GM11168 (cell line): ENCODE results near the gene PPP1R1C.

ENCODE experiments used
- in situ Hi-C: fragments of 300-500 bp; cut with MboI; formaldehyde crosslinking; loops from one replicate; pipeline ENCODE4 v1.12.0; 2022; ENCODE audit warnings: low sequenced_read_pairs; ENCODE audit not compliant: unreplicated experiment

Gene PPP1R1C

GRCh38 chr2:181970160-181970794 is 15.4 kb upstream of the PPP1R1C start:
- in situ Hi-C loops, result loop anchor here (25.0 kb wide), 1 partner anchor 208 kb away; no protein-coding TSS in a partner anchor

DNA sequence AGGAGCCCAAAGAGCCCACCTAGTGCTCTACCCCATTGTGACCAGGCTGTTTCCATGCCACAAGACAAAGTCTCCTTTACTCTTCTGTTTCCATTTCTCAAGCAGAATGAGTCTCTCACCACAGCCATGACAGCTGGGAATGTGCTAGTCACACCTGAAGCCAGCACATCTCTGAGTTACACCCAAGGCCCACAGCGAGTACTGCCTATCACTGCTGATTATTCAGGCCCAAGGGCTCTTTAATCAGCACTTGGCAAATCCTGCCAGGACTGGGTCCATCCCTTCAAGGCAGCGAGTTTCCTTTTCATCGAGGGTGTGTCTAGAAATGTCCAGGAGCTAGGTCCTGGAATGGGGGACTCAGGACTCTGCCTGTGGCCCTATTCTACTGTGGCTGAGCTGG is 14.6 kb upstream of the PPP1R1C start:
- in situ Hi-C loops, result loop anchor here (25.0 kb wide), 1 partner anchor 209 kb away; no protein-coding TSS in a partner anchor

DNA sequence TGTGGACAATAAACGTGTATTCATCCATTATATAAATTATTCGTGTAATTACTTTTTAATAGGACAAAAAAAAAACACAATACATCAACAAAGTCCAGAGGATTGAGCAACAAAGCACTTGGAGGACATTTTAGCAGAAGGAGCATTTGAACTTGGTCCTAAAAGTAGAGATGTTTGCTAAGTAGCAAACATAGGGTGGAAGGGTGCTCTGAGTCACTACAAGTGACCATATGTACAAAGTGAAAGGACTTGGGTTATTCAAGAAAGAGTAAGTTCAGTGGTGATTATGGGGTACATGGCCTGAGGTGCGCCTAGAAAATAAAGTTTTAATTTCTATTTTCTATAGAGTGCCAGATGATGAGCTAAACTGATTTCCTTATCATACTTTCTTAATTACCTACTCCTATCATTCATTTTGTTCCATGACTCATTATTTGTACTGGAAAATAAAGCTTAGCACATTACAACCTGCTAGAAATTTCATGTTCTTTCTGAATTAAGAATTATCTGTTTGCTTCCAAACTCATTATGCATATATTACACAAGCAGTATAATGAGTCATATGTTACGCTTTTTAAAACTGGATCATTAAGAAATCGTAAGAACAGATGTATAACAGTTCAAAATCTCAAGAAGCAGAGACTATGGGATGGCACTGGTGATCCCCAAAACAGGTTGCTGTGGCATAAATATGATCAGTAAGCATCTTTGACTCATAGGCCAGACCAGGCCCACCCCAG is 13.1 kb upstream of the PPP1R1C start:
- in situ Hi-C loops, result loop anchor here (25.0 kb wide), 1 partner anchor 210 kb away; no protein-coding TSS in a partner anchor

DNA sequence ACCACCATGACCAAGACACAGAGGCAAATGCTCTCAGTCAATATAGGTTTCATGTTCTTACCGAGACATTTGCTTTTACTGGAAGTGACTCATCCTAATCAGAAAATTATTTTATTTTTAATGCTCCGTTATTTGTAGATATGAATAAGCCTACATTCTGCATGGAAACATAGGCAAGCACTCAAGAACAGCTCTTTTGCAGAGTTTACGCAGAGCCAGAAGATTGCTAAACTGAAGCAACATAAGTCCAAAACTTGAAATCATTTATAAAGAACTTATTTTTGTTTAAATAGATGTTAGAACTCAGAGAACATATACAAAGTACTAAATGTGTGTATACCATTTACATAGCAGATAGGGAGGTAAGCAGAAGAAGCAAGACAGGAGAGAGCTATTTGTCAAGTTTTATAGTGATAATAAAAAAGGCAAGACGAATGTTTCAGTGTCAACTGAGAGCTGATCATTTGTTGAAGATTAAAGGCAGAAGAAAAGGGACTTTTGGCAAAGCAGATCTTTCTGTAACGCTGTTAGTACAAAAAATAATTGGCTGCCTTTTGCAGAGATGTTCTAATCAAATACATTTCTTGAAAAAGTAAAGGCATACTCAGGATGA is 12.4 kb upstream of the PPP1R1C start:
- in situ Hi-C loops, result loop anchor here (25.0 kb wide), 1 partner anchor 211 kb away; no protein-coding TSS in a partner anchor

DNA sequence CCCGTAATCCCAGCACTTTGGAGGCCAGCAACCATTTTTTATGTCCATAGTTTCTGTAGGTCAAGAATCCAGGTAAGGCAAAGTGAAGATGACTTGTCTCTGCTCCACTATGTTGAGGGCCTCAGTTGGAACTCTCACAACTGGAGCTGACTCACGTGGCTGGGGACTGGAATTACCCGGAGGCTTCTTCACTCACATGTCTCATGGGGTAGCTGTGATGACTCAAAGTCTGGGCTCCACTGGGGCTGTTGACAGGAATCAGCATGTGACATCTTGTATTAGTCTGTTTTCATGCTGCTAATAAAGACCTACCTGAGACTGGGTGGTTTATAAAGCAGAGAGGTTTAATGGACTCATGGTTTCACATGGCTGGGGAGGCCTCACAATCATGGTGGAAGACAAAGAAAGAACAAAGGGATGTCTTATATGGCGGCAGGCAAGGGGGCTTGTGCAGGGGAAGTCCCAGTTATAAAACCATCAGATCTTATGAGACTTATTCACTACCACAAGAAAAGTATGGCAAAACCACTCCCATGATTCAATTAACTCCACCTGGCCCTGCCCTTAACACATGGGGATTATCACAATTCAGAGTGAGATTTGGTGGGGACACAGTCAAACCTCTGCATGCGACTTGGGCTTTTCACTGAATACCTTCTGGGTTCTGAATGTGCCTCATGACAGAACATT is 7.8 kb upstream of the PPP1R1C start:
- in situ Hi-C loops, result no loop called here

- in situ Hi-C loops, result no loop called here
These were observed 7.1 kb upstream of the PPP1R1C start for GRCh38 chr2:181978351-181979150.

GRCh38 chr2:181984060-181984459 is 1.6 kb upstream of the PPP1R1C start:
- in situ Hi-C loops, result no loop called here

- in situ Hi-C loops, result no loop called here
These were observed 630 bp upstream of the PPP1R1C start for GRCh38 chr2:181984814-181985631.

DNA sequence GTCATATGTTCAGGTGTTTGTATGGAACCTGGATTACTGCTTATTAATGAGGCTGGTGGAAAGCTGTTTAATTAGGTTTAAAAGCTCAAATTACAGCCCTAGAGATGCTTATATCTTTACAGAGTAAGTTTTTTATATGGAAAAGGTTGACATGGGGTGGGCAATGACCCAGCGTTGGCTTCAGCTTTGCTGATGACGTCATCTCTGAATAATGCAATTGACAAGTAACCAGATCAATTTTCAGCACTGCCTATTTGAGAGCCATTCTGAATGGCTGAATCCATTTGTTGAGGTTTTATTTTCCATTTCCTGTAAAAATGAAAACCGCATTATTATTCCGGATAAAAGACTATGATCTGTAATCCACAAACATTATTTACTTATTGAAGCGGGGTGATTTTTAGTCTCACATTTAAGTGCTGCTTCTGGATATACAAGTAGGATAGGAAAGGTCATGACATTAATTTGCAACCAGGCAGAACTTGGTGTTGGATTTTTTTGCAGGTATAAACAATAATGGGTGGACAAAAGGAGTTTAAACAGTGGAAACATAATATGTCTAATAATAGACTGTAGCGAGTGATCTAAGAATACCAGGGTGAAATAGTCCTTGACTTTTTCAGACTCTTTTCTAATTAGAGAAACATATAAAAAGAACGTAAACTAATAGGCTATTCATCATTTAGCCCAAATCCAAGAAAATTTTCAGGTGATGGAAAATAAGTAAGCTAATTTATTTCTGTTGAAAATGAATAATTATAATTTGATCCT is 2.7 kb downstream of the PPP1R1C start:
- in situ Hi-C loops, result no loop called here

DNA sequence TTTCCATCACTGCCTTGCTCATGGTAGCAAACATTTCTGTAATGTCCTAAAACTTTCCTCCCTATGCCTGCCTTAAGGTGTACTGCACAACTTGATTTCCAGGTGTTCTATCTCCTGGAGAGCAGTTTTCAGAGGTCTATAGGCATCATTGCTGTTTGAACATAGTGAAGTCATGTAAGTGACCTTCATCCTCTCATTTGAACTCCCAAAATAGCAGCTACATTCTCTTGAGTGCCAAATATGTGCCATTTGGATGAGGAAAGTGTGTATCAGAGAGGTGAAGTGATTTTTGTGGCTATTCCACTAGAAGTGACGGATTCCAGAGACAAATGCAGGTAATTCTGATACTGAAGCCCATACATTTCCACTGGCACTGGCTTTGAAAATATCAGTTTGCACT is 3.4 kb downstream of the PPP1R1C start:
- in situ Hi-C loops, result no loop called here

GRCh38 chr2:181991171-181991885 is 5.7 kb downstream of the PPP1R1C start:
- in situ Hi-C loops, result no loop called here

- in situ Hi-C loops, result no loop called here
These were observed 7.1 kb downstream of the PPP1R1C start for GRCh38 chr2:181992776-181993175.

GRCh38 chr2:181995289-181995688 is 9.6 kb downstream of the PPP1R1C start:
- in situ Hi-C loops, result no loop called here

DNA sequence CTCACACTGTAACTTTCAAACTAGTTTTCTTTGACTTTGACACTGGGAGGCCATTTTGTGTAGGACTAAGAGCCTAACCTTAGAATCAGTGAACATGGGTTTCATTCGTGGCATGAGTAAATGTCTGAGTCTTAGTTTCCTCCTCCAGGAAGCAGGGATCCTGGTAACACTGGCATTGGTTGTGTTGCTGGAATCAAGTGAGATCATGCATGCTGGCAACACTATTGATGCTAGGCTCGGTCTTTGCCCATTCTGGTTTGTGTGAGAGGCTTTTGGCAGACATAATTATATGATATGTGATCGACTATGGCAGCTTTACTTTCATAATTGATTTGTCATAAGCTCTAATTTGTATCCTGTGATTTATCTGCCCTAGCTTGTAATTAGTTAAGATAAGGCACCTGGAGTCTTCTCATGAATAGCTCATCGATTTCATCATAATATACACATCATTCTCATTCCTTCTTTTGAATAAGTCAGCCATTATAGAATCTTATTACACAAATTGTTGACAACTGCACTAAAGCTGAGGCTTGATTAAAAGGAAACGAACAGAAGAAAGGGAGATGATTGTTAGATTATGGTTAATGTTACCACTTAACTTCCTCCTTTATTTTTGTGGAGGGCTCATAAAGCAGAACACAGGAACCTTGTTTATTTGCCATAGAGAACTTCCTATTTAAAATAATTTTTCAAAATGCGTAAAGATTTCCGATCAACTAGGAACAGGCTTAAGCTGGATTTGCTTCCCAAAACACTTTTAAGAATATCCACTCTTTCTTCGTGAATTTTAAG is 12.6 kb downstream of the PPP1R1C start:
- in situ Hi-C loops, result no loop called here

DNA sequence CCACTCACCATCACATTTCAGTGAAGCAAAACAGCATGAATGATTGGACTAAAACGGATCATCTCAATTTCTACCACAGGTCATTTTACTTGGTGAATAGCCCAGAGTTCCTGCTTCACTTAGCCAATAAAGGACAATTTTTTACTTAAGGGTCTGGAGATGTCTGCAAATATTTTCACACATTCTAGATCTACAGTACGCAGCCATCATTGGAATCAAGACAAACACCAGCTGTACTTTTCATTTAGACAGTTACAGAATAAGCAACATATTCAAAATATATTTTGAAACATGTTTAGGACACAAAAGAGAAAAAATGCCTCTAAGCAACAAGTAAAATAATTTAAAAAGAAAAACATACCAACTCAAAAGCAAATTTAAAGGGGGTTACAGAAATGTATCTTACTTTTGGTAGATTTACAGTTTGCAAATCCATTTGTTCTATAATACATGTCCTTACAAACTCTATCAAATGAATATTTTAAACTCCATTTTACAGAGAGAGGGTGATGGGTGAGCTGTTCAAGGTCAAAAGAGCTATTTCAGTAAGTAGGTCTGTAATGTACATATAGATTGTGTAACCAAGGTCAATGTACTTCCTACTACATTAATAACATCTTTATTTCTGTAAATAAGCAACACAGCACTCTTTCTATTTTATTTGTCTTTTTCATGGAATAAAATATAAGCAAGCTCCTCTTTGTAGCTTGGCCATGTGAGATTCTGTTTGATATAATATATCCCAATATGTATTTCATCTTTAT is 13.4 kb downstream of the PPP1R1C start:
- in situ Hi-C loops, result no loop called here

GRCh38 chr2:181999911-182000310 is 14.3 kb downstream of the PPP1R1C start:
- in situ Hi-C loops, result no loop called here
